GM18873 (cell line): ENCODE results near the gene SPATA18.
"Not testable (repeated sequence)": the region's sequence is repeated elsewhere in the genome, so short reads cannot be mapped to it uniquely, and the experiment has no call there.

Experiments used
- ATAC-seq: cut with Tn5 transposase; IDR thresholded peaks from one replicate; pipeline ENCODE4 v1.9.1; 2021; ENCODE audit warnings: mild to moderate bottlenecking, moderate library complexity, moderate number of reproducible peaks; ENCODE audit not compliant: unreplicated experiment, low FRiP score

SPATA18 gene

DNA sequence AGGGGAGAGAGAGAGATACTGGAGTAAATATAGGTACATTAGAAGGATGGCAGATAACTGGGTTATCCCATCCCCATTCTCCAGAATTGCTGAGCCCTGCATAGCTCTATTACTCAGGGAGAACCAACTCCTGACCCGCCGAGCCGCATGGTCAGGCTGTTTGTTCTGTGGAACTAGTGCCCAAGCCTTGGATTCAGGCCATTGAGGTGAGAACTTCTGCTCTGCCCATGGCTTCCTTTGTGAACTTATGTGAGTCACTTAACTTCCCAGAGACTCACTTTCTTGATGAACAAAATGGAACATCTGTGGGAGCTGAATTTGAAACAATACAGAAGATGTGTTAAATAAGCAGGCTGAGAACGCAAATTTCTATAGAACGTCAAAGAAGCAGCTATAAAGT lies 54.2 kb downstream of the SPATA18 start:
- no peak for ATAC-seq

DNA sequence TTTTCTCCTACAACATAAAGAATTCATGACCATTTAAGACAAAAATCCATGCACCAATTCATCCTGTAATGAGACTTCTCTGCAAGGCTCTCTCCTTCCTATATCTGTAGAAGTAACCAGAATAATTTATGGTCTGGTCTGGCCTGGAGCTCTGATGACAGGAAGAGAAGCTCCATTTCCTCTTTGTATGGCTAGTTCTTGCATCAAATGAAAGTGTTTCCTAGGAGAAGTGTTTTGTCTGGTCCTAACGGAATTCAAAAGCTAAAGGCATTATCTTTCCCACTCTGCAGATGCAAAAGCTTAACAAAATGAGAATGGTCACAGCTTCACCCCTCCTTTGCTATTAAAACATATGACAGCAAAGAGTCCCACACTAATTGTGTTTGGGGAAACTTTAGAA lies 55.1 kb downstream of the SPATA18 start:
- ATAC-seq, result no peak

DNA sequence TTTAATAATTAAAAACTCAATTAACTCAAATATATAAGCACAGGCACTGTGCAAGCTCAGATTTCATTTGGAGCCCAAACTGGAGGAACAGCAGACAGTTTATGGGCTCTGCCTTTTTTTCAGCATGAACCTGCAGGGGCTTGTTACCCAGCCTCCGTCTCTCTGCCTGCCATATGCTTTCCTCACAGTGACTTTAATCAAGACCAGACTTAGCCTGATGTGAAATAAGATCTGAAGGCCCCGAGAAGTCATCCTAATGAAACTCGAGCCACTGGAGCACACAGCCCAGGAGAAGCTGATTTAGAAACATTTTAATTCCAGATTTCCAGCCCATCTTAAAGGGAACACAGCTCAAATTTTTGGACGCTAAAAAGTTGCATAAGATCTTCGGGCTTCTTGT lies 55.6 kb downstream of the SPATA18 start:
- ATAC-seq, result no peak

DNA sequence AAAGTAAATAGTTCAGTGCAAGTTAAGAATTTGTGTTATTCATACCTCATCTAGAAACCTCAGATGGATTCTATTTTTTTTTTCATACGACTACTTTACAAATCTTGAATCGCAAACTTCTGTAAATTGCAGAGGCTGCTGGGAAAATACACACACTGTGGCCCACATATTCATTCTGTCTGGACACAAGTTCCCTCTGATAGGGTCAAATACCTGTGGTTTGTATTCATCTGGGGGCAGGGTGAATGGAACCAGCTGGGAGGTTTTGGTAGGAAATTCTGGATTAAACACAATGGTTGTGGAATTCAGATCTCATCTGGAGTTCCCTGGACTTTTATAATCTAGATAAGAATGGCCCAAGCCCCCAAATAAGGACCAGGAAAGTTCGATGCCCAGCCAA lies 56.2 kb downstream of the SPATA18 start:
- no peak for ATAC-seq

DNA sequence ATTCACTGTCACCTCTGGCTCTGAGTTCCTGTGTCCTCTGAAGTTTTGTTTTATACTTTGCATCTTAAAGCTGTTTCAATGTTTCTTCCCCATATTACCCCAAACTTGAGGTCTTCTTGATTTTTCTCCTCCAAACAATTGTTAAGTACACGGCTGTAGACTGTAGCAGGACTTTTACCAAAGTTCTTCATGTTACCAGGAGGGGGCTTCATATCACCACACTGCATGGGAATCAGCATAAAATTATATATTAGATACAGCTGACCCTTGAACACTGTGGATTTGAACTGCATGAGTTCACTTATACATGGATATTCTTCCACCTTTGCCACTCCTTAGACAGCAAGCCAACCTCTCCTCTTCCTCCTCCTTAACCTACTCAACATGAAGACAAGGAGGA lies 56.6 kb downstream of the SPATA18 start:
- ATAC-seq, result no peak

DNA sequence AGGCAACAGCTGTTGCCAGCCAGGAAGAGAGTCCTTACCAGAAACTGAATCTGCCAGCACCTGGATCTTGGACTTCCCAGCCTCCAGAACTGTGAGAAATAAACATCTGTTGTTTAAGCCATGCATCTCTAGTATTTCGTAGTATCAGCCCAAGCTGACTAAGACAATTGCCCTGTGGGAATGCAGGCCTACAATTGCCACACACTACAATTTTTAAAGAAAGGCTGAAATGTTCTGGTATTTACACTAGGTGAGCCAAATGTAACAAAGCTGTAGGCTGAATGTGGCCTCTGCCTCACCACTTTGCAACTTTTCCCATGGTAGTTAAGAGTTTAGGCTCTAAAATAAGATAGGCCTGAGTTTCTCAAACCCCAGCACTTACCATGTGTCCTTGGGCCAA lies 59.1 kb downstream of the SPATA18 start:
- no peak for ATAC-seq

DNA sequence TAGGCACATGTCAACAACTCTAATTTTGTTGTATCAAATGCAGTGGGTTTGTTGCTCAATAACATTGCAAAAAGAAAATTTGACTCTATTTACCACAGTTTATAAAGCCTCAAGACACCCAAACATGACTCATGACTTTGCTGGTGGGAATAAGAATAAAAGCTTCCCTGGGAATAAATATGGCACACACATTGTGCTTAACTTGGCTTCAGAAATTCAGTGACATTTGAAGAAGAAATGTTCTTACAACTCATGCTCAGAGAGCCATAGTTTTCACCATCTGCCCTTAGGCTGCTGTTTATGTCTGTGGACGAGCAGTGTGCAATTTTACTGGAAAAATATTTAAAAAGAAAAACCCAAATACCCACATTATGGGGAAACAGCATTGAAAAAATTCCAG lies 60.9 kb downstream of the SPATA18 start:
- no peak for ATAC-seq

DNA sequence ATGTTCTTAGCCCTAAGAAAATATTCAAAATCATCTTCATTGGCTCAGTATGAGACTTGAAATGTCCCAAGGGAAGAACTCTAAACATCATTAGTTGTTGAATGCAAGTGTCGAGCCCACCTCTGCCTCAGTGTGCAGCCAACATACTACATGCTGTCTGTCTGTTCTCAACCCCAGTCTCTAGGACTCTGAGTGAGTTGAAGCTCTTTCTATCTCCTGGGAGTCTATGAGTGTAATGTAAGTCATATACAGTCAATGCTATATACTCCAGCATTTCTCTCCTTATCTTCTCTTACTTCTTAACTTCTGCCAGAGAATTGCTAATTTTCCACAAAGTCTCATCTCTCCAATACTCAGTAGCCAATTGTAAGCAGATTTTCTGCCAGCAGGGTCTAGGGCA lies 61.3 kb downstream of the SPATA18 start:
- no peak for ATAC-seq

DNA sequence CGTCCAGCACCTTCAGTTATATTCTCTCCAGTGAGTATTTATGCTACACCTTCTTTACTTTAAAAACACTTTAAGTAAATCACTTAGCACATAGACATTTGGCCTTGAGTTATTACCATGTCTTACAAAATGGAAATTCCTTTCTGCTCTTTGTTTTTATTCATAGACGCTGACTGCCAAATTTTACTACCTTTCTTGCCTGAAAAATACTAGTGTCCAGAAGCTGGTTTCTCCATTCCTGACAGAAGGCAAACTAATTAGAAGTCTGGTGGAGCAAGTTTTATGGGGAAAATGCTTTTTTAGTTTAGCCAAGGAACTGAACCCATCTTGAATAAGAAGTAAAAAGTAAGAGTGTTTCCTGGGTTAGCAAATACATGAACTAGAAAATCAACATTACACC lies 65.5 kb downstream of the SPATA18 start:
- ATAC-seq, result no peak

DNA sequence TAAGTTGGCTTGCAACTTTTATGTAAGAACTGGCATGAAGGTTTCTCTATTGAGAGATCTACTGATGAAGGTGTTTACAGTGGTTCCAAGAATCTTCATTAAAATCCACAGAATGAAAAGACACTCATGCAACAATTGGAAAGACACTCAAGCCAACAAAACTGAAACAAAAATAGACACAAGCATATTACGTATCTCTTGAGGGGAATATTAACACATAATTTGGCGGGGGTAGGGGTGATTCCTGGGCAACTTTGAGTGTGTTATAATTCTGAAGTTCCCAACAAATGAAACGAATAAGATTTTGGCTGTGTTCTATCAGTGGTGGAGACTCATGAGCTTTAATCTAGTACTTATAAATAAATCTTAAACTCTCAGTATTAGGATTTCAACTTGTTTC lies 75.1 kb downstream of the SPATA18 start:
- no peak for ATAC-seq

DNA sequence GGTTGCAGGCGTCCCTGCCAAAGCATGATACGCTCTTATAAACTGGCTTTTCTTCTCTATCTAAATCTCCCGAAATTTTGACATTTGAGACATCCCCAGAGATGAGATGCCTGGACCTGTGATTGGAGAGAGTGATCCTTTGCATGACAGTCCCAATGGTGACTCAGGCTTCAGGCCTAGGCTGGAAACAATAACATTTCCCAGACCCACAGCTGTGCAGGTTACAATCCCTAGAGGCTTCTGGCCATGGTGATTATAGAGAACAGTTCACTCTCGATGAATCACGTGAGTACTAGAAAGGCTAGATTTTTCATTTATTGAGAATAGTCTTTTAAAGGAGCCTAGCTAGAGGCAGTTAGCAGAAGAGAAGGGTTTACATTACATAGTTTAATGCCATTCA lies 75.9 kb downstream of the SPATA18 start:
- no peak for ATAC-seq

DNA sequence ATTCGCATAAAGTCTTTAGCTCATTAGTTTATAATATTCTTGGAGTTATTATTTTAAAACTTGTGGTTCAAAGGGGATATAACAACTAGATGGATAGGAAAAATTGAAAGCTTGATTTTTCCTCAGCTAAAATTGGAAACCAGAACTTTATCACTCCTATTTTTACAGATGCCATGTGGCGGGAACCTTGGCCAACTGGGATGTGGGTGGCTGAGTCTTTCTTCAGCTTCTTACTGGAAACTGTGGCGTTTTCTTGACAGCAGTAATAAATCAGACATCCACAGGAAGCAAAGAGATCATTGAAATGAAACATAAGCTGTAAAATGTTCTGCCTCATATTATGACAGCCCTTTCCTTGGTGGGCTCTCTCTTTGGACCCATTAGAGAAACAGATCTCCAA lies 84.1 kb downstream of the SPATA18 start:
- no peak for ATAC-seq

DNA sequence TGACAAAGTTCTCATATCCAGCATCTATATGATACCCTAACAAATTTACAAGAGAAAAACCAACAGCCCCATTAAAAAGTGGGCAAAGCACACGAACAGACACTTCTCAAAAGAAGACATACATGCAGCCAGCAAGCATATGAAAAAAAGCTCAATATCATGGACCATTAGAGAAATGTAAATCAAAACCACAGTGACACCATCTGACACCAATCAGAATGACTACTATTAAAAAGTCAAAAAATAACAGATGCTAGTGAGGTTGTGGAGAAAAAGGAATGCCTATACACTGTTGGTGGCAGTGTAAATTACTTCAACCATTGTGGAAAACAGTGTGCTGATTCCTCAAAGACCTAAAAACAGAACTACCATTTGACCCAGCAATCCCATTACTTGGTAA lies 86.0 kb downstream of the SPATA18 start:
- not testable (repeated sequence) for ATAC-seq

DNA sequence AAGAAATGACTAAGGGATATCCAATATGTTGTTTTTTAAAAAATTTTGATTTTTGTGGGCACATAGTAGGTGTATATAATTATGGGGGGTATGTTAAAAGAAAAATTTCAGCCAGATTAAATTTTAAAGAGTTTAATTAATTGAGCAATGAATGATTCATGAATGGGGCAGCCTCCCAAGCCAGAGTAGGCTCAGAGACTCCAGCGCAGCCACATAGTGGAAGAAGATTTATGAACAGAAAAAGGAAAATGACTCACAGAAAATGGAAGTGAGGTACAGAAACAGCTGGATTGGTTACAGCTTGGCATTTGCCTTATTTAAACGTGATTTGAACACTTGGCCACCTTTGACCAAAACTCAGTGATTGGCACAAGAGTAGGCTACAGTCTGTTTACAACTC lies 91.7 kb downstream of the SPATA18 start:
- no peak for ATAC-seq

DNA sequence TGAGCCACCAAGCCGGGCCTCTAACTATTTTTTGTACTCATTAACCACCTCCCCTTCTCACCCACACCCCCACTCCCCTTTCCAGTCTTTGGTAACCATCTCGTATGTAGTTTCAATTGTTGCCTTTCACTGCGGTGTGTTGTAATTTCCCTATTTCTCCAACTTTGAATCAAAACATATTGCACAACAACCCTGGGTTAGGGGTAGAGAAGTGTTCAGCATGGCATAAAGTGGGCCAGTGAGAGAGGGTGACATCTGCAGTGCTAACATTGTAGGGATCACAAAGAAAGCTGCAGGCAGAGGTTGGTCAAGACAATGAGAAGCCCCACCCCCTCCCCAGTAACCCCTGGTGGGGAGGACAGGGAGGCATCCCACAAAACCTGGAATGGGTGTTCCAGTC lies 92.7 kb downstream of the SPATA18 start:
- no peak for ATAC-seq

DNA sequence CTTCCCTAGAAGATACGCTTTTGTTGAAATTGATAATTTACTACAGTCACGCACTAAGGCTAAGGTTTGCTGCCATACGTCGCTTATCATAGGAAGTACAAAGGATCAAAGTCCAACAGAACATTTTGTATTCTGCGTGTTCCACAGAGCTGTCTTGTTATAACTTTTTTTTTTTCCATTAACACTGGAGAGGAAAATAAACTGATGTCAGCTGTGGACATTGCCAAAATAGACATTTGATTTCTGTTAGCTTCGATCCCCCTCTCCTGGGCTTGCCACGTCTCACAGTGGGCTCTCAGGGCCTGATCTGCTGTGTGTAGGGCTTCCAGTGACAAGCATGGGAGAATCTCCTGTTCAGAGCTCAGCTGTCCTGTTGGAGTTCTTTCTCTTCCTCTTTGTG lies 93.3 kb downstream of the SPATA18 start:
- no peak for ATAC-seq
